Fibroblast of lung (primary cell): ENCODE results near the gene CATSPER4. TPM values are rescaled to one million over a fixed set of nuclear protein-coding genes. Genes with fewer than 3 reads are reported as not detected.
A peak's percentile ranks its signal among the peaks of the same experiment; 100 is the strongest.

Source experiments
- DNase-seq, 2 donors: peaks; one replicate each; pipeline versions ENCODE4 v3.0.0 to v3.0.0-alpha.2; 2010; ENCODE audit warnings: low read depth in 2 of 2
- H2AFZ ChIP-seq: 2 replicates; pipeline ENCODE4 v1.5.1; 2012; ENCODE audit warnings: low read length, control low read depth, inconsistent platforms
- H3K27ac ChIP-seq: 2 replicates; pipeline ENCODE4 v1.5.1; 2011; ENCODE audit warnings: low read length, control low read depth; ENCODE audit not compliant: insufficient read depth
- H3K27me3 ChIP-seq: 2 replicates; pipeline ENCODE4 v1.5.1; 2011; ENCODE audit warnings: mild to moderate bottlenecking, low read length; ENCODE audit not compliant: control insufficient read depth, insufficient read depth
- H3K36me3 ChIP-seq: 2 replicates; pipeline ENCODE4 v1.5.1; 2011; ENCODE audit warnings: low read length; ENCODE audit not compliant: control insufficient read depth, insufficient read depth
- H3K4me1 ChIP-seq: 2 replicates; pipeline ENCODE4 v1.5.1; 2011; ENCODE audit warnings: low read length; ENCODE audit not compliant: control insufficient read depth, insufficient read depth; ENCODE audit errors: extremely low read depth
- H3K4me2 ChIP-seq: 2 replicates; pipeline ENCODE4 v1.5.1; 2011; ENCODE audit warnings: low read length, control low read depth; ENCODE audit not compliant: insufficient read depth; ENCODE audit errors: extremely low read depth
- H3K4me3 ChIP-seq, 4 experiments: fragments of 200-600 bp in 1 of 4; sonication (generic) in 1 of 4; replicated peaks in 1 of 4; 2 replicates each; pipeline ENCODE4 v1.5.1; 2011 to 2016; ENCODE audit warnings: low read length in 4 of 4, low read depth in 3 of 4, mild to moderate bottlenecking in 3 of 4, control low read depth in 2 of 4, inconsistent platforms in 1 of 4, mixed read lengths in 1 of 4; ENCODE audit not compliant: insufficient read depth in 1 of 4; ENCODE audit errors: control extremely low read depth in 1 of 4
- H3K79me2 ChIP-seq: 2 replicates; pipeline ENCODE4 v1.5.1; 2012; ENCODE audit warnings: mild to moderate bottlenecking, low read length, inconsistent platforms; ENCODE audit not compliant: control insufficient read depth, insufficient read depth
- H3K9ac ChIP-seq: 2 replicates; pipeline ENCODE4 v1.5.1; 2011; ENCODE audit warnings: mild to moderate bottlenecking, low read length, control low read depth; ENCODE audit not compliant: insufficient read depth
- H3K9me3 ChIP-seq: 2 replicates; pipeline ENCODE4 v1.5.1; 2012; ENCODE audit warnings: low read depth, low read length; ENCODE audit not compliant: control insufficient read depth, insufficient read depth
- H4K20me1 ChIP-seq: 2 replicates; pipeline ENCODE4 v1.5.1; 2011; ENCODE audit warnings: low read length; ENCODE audit not compliant: control insufficient read depth, insufficient read depth; ENCODE audit errors: extremely low read depth
- CTCF ChIP-seq, 2 donors: IDR thresholded peaks in 1 of 2; conservative IDR thresholded peaks in 1 of 2; 1 replicate in 1 of 2; 2 replicates in 1 of 2; pipeline ENCODE4 v1.5.1; 2011 to 2012; ENCODE audit warnings: low read length in 2 of 2, control low read depth in 1 of 2, inconsistent platforms in 1 of 2, low read depth in 1 of 2, mild to moderate bottlenecking in 1 of 2
- EZH2 ChIP-seq: IDR thresholded peaks from 2 replicates; pipeline ENCODE4 v1.5.1; 2012; ENCODE audit warnings: low read length, control low read depth, mild to moderate bottlenecking; ENCODE audit errors: missing control alignments
- polyA plus RNA-seq, 2 donors: library from polyadenylated mRNA; depleted of rRNA in 1 of 2; stranded (reverse) in 1 of 2; unstranded in 1 of 2; fragments of >200 nt; gene quantifications; 2 replicates each; pipeline ENCODE4 v1.2.1, GENCODE V29; 2011 to 2012; ENCODE audit warnings: missing spikeins in 1 of 2
- total RNA-seq: library from RNA; depleted of rRNA; stranded (reverse); fragments of >200 nt; gene quantifications from 2 replicates; pipeline ENCODE4 v1.2.1, GENCODE V29; 2014

The CATSPER4 gene
- total and polyA plus RNA-seq, 2 donors (not counting 1 experiment from before 2014, with no cell fraction given) = not detected

- no peak overlapping the region for H2AFZ ChIP-seq
- no peaks in the 10 kb centered on the region for H4K20me1 ChIP-seq
- H3K79me2 ChIP-seq = peaks cover 31% of the 10 kb centered on the region
- H3K9ac ChIP-seq = no peak overlapping the region
- H3K9me3 ChIP-seq = no peaks in the 10 kb centered on the region
- TF ChIP-seq CTCF (conservative IDR thresholded peaks at IDR 0.05 in 1 of 2, IDR thresholded peaks at IDR 0.05 in 1 of 2; ENCODE audit: low read depth in 1 of 2, low read length in 2 of 2) (no peak), EZH2 (no peak)
- H3K4me1 ChIP-seq = no peaks in the 10 kb centered on the region
- H3K36me3 ChIP-seq = no peaks in the 10 kb centered on the region
- H3K4me2 ChIP-seq = no peak overlapping the region
- H3K27ac ChIP-seq = no peak overlapping the region
- peak in 1 of 2 donors; percentile 83 for DNase-seq
- H3K27me3 ChIP-seq = no peaks in the 10 kb centered on the region
- H3K4me3 ChIP-seq = no peak overlapping the region
Observed at GRCh38 chr1:26239936-26240335, 49.5 kb downstream of the CATSPER4 start.

Other genes with a start within 250 kb of the CATSPER4 start
- gene PAFAH2, start 192.5 kb upstream of the CATSPER4 start, total RNA-seq = 8.2 and 11.7 TPM in 2 replicates
- 8.3 and 11.3 TPM in 2 replicates for gene PAFAH2, start 192.5 kb upstream of the CATSPER4 start, polyA plus RNA-seq
- gene EXTL1, start 168.8 kb upstream of the CATSPER4 start, total RNA-seq = 0.26 and 0.33 TPM in 2 replicates
- gene EXTL1, start 168.8 kb upstream of the CATSPER4 start, polyA plus RNA-seq = 0.14 and 0.39 TPM in 2 replicates
- gene SLC30A2, start 144.5 kb upstream of the CATSPER4 start, total RNA-seq = not detected in 2 replicates
- not detected in 2 replicates for gene SLC30A2, start 144.5 kb upstream of the CATSPER4 start, polyA plus RNA-seq
- gene TRIM63, start 123.0 kb upstream of the CATSPER4 start, total RNA-seq = not detected in 2 replicates
- gene TRIM63, start 123.0 kb upstream of the CATSPER4 start, polyA plus RNA-seq = not detected in 2 replicates
- gene PDIK1L, start 78.8 kb upstream of the CATSPER4 start, total RNA-seq = 4.3 and 5.1 TPM in 2 replicates
- gene PDIK1L, start 78.8 kb upstream of the CATSPER4 start, polyA plus RNA-seq = 3.0 and 3.7 TPM in 2 replicates
- not detected in 2 replicates for gene FAM110D, start 31.5 kb upstream of the CATSPER4 start, total RNA-seq
- gene FAM110D, start 31.5 kb upstream of the CATSPER4 start, polyA plus RNA-seq = not detected in 2 replicates
- not detected in 2 replicates for gene C1orf232, start 21.6 kb upstream of the CATSPER4 start, total RNA-seq
- not detected in 2 replicates for gene C1orf232, start 21.6 kb upstream of the CATSPER4 start, polyA plus RNA-seq
- gene ZNF593, start 20.7 kb upstream of the CATSPER4 start, total RNA-seq = 30.7 and 38.8 TPM in 2 replicates
- gene ZNF593, start 20.7 kb upstream of the CATSPER4 start, polyA plus RNA-seq = 17.6 and 19.8 TPM in 2 replicates
- gene ZNF593OS, start 18.8 kb upstream of the CATSPER4 start, total RNA-seq = not detected in 2 replicates
- not detected in 2 replicates for gene ZNF593OS, start 18.8 kb upstream of the CATSPER4 start, polyA plus RNA-seq
- not detected in 2 replicates for gene CNKSR1, start 13.1 kb upstream of the CATSPER4 start, total RNA-seq
- gene CNKSR1, start 13.1 kb upstream of the CATSPER4 start, polyA plus RNA-seq = 0.08 TPM in 1 of 2 replicates, not detected in the other
- 3.9 and 6.9 TPM in 2 replicates for gene CEP85, start 43.6 kb downstream of the CATSPER4 start, total RNA-seq
- 4.7 and 8.2 TPM in 2 replicates for gene CEP85, start 43.6 kb downstream of the CATSPER4 start, polyA plus RNA-seq
- gene SH3BGRL3, start 89.5 kb downstream of the CATSPER4 start, total RNA-seq = 12.8 and 39.6 TPM in 2 replicates
- 200 and 261 TPM in 2 replicates for gene SH3BGRL3, start 89.5 kb downstream of the CATSPER4 start, polyA plus RNA-seq
- 2.6 and 3.5 TPM in 2 replicates for gene UBXN11, start 116.0 kb downstream of the CATSPER4 start, total RNA-seq
- 6.5 and 7.1 TPM in 2 replicates for gene UBXN11, start 116.0 kb downstream of the CATSPER4 start, polyA plus RNA-seq
- 0.51 TPM in 1 of 2 replicates, not detected in the other for gene CD52, start 127.4 kb downstream of the CATSPER4 start, total RNA-seq
- 0.28 and 0.31 TPM in 2 replicates for gene CD52, start 127.4 kb downstream of the CATSPER4 start, polyA plus RNA-seq
- gene CRYBG2, start 163.5 kb downstream of the CATSPER4 start, total RNA-seq = not detected in 2 replicates
- gene CRYBG2, start 163.5 kb downstream of the CATSPER4 start, polyA plus RNA-seq = not detected in 2 replicates
- not detected in 2 replicates for gene ZNF683, start 182.1 kb downstream of the CATSPER4 start, total RNA-seq
- not detected in 2 replicates for gene ZNF683, start 182.1 kb downstream of the CATSPER4 start, polyA plus RNA-seq
- gene LIN28A, start 220.2 kb downstream of the CATSPER4 start, total RNA-seq = not detected in 2 replicates
- gene LIN28A, start 220.2 kb downstream of the CATSPER4 start, polyA plus RNA-seq = 0.05 and 0.09 TPM in 2 replicates
- 28.5 and 41.5 TPM in 2 replicates for gene DHDDS, start 241.7 kb downstream of the CATSPER4 start, total RNA-seq
- 75.6 and 76.6 TPM in 2 replicates for gene DHDDS, start 241.7 kb downstream of the CATSPER4 start, polyA plus RNA-seq